ENCODE measurements around the gene ALG2. TPM values are rescaled to one million over a fixed set of nuclear protein-coding genes. Genes with fewer than 3 reads are reported as not detected.

The ALG2 gene
- 40.6 TPM for polyA plus RNA-seq
- long read RNA-seq, donor 1, transcript ALG2-203 (2 exons, 1,880 nt): major isoform, 15 of 17 reads
- long read RNA-seq, donor 1, partial matches to known transcripts: 0 of 17 reads
- long read RNA-seq, donor 1, other reads (novel, unspliced or antisense): 0 of 17 reads
- long read RNA-seq, donor 2, transcript ALG2-201 (3 exons, 2,966 nt): minor isoform, 7 of 885 reads
- long read RNA-seq, donor 2, transcript ALG2-203 (2 exons, 1,880 nt): major isoform, 26 of 885 reads
- long read RNA-seq, donor 2, partial matches to known transcripts: 845 of 885 reads
- long read RNA-seq, donor 2, other reads (novel, unspliced or antisense): 7 of 885 reads
- long read RNA-seq, donor 3: 0 reads
- long read RNA-seq, donor 4: 0 reads
- long read RNA-seq, donor 5, transcript ALG2-203 (2 exons, 1,880 nt): major isoform, 6 of 6 reads
- long read RNA-seq, donor 5, partial matches to known transcripts: 0 of 6 reads
- long read RNA-seq, donor 5, other reads (novel, unspliced or antisense): 0 of 6 reads
- long read RNA-seq, donor 6, transcript ALG2-201 (3 exons, 2,966 nt): minor isoform, 5 of 782 reads
- long read RNA-seq, donor 6, transcript ALG2-203 (2 exons, 1,880 nt): major isoform, 17 of 782 reads
- long read RNA-seq, donor 6, partial matches to known transcripts: 381 of 782 reads
- long read RNA-seq, donor 6, other reads (novel, unspliced or antisense): 379 of 782 reads
- long read RNA-seq, donor 7, partial matches to known transcripts: 0 of 5 reads
- long read RNA-seq, donor 7, other reads (novel, unspliced or antisense): 0 of 5 reads
- long read RNA-seq, donor 8, transcript ALG2-203 (2 exons, 1,880 nt): major isoform, 23 of 653 reads
- long read RNA-seq, donor 8, partial matches to known transcripts: 622 of 653 reads
- long read RNA-seq, donor 8, other reads (novel, unspliced or antisense): 7 of 653 reads
- long read RNA-seq, donor 9, transcript ALG2-203 (2 exons, 1,880 nt): major isoform, 17 of 571 reads
- long read RNA-seq, donor 9, partial matches to known transcripts: 136 of 571 reads
- long read RNA-seq, donor 9, other reads (novel, unspliced or antisense): 416 of 571 reads
- long read RNA-seq, donor 10, transcript ALG2-203 (2 exons, 1,880 nt): major isoform, 22 of 24 reads
- long read RNA-seq, donor 10, partial matches to known transcripts: 0 of 24 reads
- long read RNA-seq, donor 10, other reads (novel, unspliced or antisense): 0 of 24 reads
- long read RNA-seq, donor 11, transcript ALG2-201 (3 exons, 2,966 nt): minor isoform, 5 of 421 reads
- long read RNA-seq, donor 11, transcript ALG2-203 (2 exons, 1,880 nt): major isoform, 16 of 421 reads
- long read RNA-seq, donor 11, partial matches to known transcripts: 97 of 421 reads
- long read RNA-seq, donor 11, other reads (novel, unspliced or antisense): 303 of 421 reads

GRCh38 chr9:99221621-99222415 lies at the start of gene ALG2, which contains the start of gene SEC61B:
Gene ALG2, minus strand, starts transcription at chr9:99221942. Its CDS starts 48 bp downstream, at chr9:99221894.
Gene SEC61B, plus strand, starts transcription at chr9:99222282. Its CDS starts 82 bp downstream, at chr9:99222364.
- Histone ChIP-seq H3K4me3 (ENCODE audit: low read length) (peak within 1 kb of the TSS; percentile 95), H3K27me3 (ENCODE audit: control insufficient read depth, insufficient read depth, low read length) (no peaks in the 10 kb centered on the region), H3K4me1 (ENCODE audit: control insufficient read depth, insufficient read depth, low read length) (peaks cover 10% of the 10 kb centered on the region), H3K36me3 (ENCODE audit: control insufficient read depth, insufficient read depth, low read length) (peaks cover 33% of the 10 kb centered on the region), H3K9me3 (ENCODE audit: control insufficient read depth, low read depth, low read length) (no peaks in the 10 kb centered on the region), H3K27ac (ENCODE audit: low read length) (peak within 1 kb of the TSS; percentile 83)
- peak; percentile 95 to 97 for DNase-seq
- WGBS (ENCODE audit: insufficient coverage, low lambda C conversion rate): 0% methylated on average over 1 of the region's 70 CpGs

- Histone ChIP-seq H3K4me3 (ENCODE audit: low read length) (no peak overlapping the region), H3K27me3 (ENCODE audit: control insufficient read depth, insufficient read depth, low read length) (no peaks in the 10 kb centered on the region), H3K36me3 (ENCODE audit: control insufficient read depth, insufficient read depth, low read length) (no peaks in the 10 kb centered on the region), H3K4me1 (ENCODE audit: control insufficient read depth, insufficient read depth, low read length) (no peaks in the 10 kb centered on the region), H3K27ac (ENCODE audit: low read length) (no peak overlapping the region), H3K9me3 (ENCODE audit: control insufficient read depth, low read depth, low read length) (no peaks in the 10 kb centered on the region)
- WGBS (ENCODE audit: insufficient coverage, low lambda C conversion rate): 100% methylated on average over 1 of the region's 3 CpGs
- no peak for DNase-seq
These were observed 48.7 kb upstream of the ALG2 start for GRCh38 chr9:99270491-99270890.

- H3K9me3 ChIP-seq (ENCODE audit: control insufficient read depth, low read depth, low read length): no peaks in the 10 kb centered on the region
- H3K27ac ChIP-seq (ENCODE audit: low read length): no peak overlapping the region
- no peaks in the 10 kb centered on the region for H3K36me3 ChIP-seq (ENCODE audit: control insufficient read depth, insufficient read depth, low read length)
- H3K4me1 ChIP-seq (ENCODE audit: control insufficient read depth, insufficient read depth, low read length): no peaks in the 10 kb centered on the region
- DNase-seq: no peak
- H3K27me3 ChIP-seq (ENCODE audit: control insufficient read depth, insufficient read depth, low read length): no peaks in the 10 kb centered on the region
- H3K4me3 ChIP-seq (ENCODE audit: low read length): no peak overlapping the region
- 69% methylated on average over 2 of the region's 3 CpGs for WGBS (ENCODE audit: insufficient coverage, low lambda C conversion rate)
These were observed 47.7 kb upstream of the ALG2 start for GRCh38 chr9:99269416-99269815.

- no peaks in the 10 kb centered on the region for H3K27me3 ChIP-seq (ENCODE audit: control insufficient read depth, insufficient read depth, low read length)
- no peaks in the 10 kb centered on the region for H3K4me1 ChIP-seq (ENCODE audit: control insufficient read depth, insufficient read depth, low read length)
- DNase-seq: peak; percentile 62 to 74
- H3K9me3 ChIP-seq (ENCODE audit: control insufficient read depth, low read depth, low read length): no peaks in the 10 kb centered on the region
- H3K4me3 ChIP-seq (ENCODE audit: low read length): no peak overlapping the region
- no peak overlapping the region for H3K27ac ChIP-seq (ENCODE audit: low read length)
- no peaks in the 10 kb centered on the region for H3K36me3 ChIP-seq (ENCODE audit: control insufficient read depth, insufficient read depth, low read length)
- 100% methylated on average over 1 of the region's 17 CpGs for WGBS (ENCODE audit: insufficient coverage, low lambda C conversion rate)
These were observed 44.7 kb upstream of the ALG2 start for GRCh38 chr9:99266255-99267023.

GRCh38 chr9:99265691-99266090 lies 43.9 kb upstream of the ALG2 start:
- Histone ChIP-seq H3K9me3 (ENCODE audit: control insufficient read depth, low read depth, low read length) (no peaks in the 10 kb centered on the region), H3K27ac (ENCODE audit: low read length) (no peak overlapping the region), H3K4me1 (ENCODE audit: control insufficient read depth, insufficient read depth, low read length) (no peaks in the 10 kb centered on the region), H3K27me3 (ENCODE audit: control insufficient read depth, insufficient read depth, low read length) (no peaks in the 10 kb centered on the region), H3K4me3 (ENCODE audit: low read length) (no peak overlapping the region), H3K36me3 (ENCODE audit: control insufficient read depth, insufficient read depth, low read length) (no peaks in the 10 kb centered on the region)
- no peak for DNase-seq
- 0% methylated on average over 1 of the region's 2 CpGs for WGBS (ENCODE audit: insufficient coverage, low lambda C conversion rate)

GRCh38 chr9:99264070-99264680 lies 42.4 kb upstream of the ALG2 start:
- Histone ChIP-seq H3K27ac (ENCODE audit: low read length) (no peak overlapping the region), H3K4me3 (ENCODE audit: low read length) (no peak overlapping the region), H3K27me3 (ENCODE audit: control insufficient read depth, insufficient read depth, low read length) (no peaks in the 10 kb centered on the region), H3K9me3 (ENCODE audit: control insufficient read depth, low read depth, low read length) (no peaks in the 10 kb centered on the region), H3K4me1 (ENCODE audit: control insufficient read depth, insufficient read depth, low read length) (peaks cover 5% of the 10 kb centered on the region), H3K36me3 (ENCODE audit: control insufficient read depth, insufficient read depth, low read length) (no peaks in the 10 kb centered on the region)
- WGBS (ENCODE audit: insufficient coverage, low lambda C conversion rate): 80% methylated on average over 2 of the region's 3 CpGs
- no peak for DNase-seq

- no peak for DNase-seq
- Histone ChIP-seq H3K27me3 (ENCODE audit: control insufficient read depth, insufficient read depth, low read length) (no peaks in the 10 kb centered on the region), H3K36me3 (ENCODE audit: control insufficient read depth, insufficient read depth, low read length) (no peaks in the 10 kb centered on the region), H3K27ac (ENCODE audit: low read length) (no peak overlapping the region), H3K4me1 (ENCODE audit: control insufficient read depth, insufficient read depth, low read length) (peaks cover 7% of the 10 kb centered on the region), H3K9me3 (ENCODE audit: control insufficient read depth, low read depth, low read length) (no peaks in the 10 kb centered on the region), H3K4me3 (ENCODE audit: low read length) (no peak overlapping the region)
- 100% methylated on average over 1 of the region's 7 CpGs for WGBS (ENCODE audit: insufficient coverage, low lambda C conversion rate)
These were observed 41.2 kb upstream of the ALG2 start for GRCh38 chr9:99262949-99263418.

- Histone ChIP-seq H3K4me3 (ENCODE audit: low read length) (no peak overlapping the region), H3K27me3 (ENCODE audit: control insufficient read depth, insufficient read depth, low read length) (no peaks in the 10 kb centered on the region), H3K4me1 (ENCODE audit: control insufficient read depth, insufficient read depth, low read length) (peaks cover 7% of the 10 kb centered on the region), H3K27ac (ENCODE audit: low read length) (no peak overlapping the region), H3K36me3 (ENCODE audit: control insufficient read depth, insufficient read depth, low read length) (no peaks in the 10 kb centered on the region), H3K9me3 (ENCODE audit: control insufficient read depth, low read depth, low read length) (no peaks in the 10 kb centered on the region)
- WGBS (ENCODE audit: insufficient coverage, low lambda C conversion rate): no CpG with 5 or more reads among the region's 2 CpGs
- DNase-seq: no peak
These were observed 40.2 kb upstream of the ALG2 start for GRCh38 chr9:99261923-99262322.
